Vagina (tissue), 2 donors: Measurements from ENCODE around the gene LRTM1.

Experiments
- POLR2A ChIP-seq, 2 donors: fragments of 450-650 bp; IDR thresholded peaks; one replicate each; pipeline ENCODE4 v1.6.1; 2017; ENCODE audit warnings: antibody characterized with exemption in 2 of 2, mild to moderate bottlenecking in 2 of 2, moderate library complexity in 2 of 2
- POLR2AphosphoS5 ChIP-seq, 2 donors: sonication (generic); formaldehyde crosslinking; IDR thresholded peaks; one replicate each; pipeline ENCODE4 v1.9.0; 2017; ENCODE audit warnings: antibody characterized with exemption in 2 of 2, mild to moderate bottlenecking in 2 of 2, low read depth in 1 of 2; ENCODE audit not compliant: insufficient read depth in 1 of 2
- TF ChIP-seq, protein P1 (sequence below), 3 experiments: fragments of 450-650 bp in 2 of 3; fragments of 200-600 bp in 1 of 3; sonication (generic) in 1 of 3; IDR thresholded peaks; one replicate each; pipeline ENCODE4 v1.5.1; 2017 to 2019; ENCODE audit warnings: antibody characterized with exemption in 3 of 3, mild to moderate bottlenecking in 2 of 3, moderate library complexity in 2 of 3

DNA sequence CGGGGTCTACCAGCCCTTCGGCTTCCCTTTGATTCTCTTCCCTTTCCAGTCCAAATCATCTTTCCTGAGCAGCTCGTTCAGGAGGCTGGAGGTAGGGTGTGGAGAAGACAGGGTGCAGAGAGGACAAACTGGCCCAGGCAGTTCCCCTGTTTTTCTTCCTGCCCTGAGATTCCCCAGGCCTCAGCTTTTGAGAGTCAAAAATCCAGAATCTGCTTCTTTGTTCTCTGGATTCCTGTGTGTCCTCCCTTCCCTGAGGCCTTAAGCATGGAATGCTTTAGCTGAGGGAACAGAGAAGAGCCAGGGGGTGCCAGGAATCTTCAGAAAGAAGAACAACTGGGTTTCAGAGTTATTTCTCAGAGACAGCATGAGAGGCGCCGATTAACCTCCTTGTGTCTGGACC lies 26.7 kb upstream of the LRTM1 start:
- TF ChIP-seq, protein P1, sequence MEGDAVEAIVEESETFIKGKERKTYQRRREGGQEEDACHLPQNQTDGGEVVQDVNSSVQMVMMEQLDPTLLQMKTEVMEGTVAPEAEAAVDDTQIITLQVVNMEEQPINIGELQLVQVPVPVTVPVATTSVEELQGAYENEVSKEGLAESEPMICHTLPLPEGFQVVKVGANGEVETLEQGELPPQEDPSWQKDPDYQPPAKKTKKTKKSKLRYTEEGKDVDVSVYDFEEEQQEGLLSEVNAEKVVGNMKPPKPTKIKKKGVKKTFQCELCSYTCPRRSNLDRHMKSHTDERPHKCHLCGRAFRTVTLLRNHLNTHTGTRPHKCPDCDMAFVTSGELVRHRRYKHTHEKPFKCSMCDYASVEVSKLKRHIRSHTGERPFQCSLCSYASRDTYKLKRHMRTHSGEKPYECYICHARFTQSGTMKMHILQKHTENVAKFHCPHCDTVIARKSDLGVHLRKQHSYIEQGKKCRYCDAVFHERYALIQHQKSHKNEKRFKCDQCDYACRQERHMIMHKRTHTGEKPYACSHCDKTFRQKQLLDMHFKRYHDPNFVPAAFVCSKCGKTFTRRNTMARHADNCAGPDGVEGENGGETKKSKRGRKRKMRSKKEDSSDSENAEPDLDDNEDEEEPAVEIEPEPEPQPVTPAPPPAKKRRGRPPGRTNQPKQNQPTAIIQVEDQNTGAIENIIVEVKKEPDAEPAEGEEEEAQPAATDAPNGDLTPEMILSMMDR (IDR thresholded peaks at IDR 0.05): no peak
- TF ChIP-seq POLR2AphosphoS5 (IDR thresholded peaks at IDR 0.05; ENCODE audit: insufficient read depth in 1 of 2, low read depth in 1 of 2) (no peak), POLR2A (IDR thresholded peaks at IDR 0.05) (no peak)
